Cardiac muscle cell (in vitro differentiated cells and primary cell): ENCODE measurements around the gene MBD4. TPM values are rescaled to one million over a fixed set of nuclear protein-coding genes. Genes with fewer than 3 reads are reported as not detected.

Experiments used
- DNase-seq, 2 donors: peaks; one replicate each; pipeline versions ENCODE4 v3.0.0 to v3.0.0-alpha.2; 2010 to 2017; ENCODE audit warnings: low read depth in 1 of 2, low spot score in 1 of 2
- H3K27ac ChIP-seq: fragments of 200-600 bp; sonication (generic); 2 replicates; pipeline ENCODE4 v1.5.1; 2016
- H3K27me3 ChIP-seq: fragments of 200-600 bp; sonication (generic); 2 replicates; pipeline ENCODE4 v1.6.0; 2016; ENCODE audit warnings: control low read depth
- H3K36me3 ChIP-seq: fragments of 200-600 bp; sonication (generic); 2 replicates; pipeline ENCODE4 v1.5.1; 2016; ENCODE audit warnings: control low read depth
- H3K4me1 ChIP-seq: fragments of 200-600 bp; sonication (generic); 2 replicates; pipeline ENCODE4 v1.8.1; 2017; ENCODE audit warnings: low read depth, mild to moderate bottlenecking, mixed run types
- H3K4me3 ChIP-seq: fragments of 200-600 bp; sonication (generic); 2 replicates; pipeline ENCODE4 v1.5.1; 2016; ENCODE audit warnings: mild to moderate bottlenecking
- H3K9me3 ChIP-seq: fragments of 200-600 bp; sonication (generic); 2 replicates; pipeline ENCODE4 v1.5.1; 2017; ENCODE audit warnings: low read depth, mild to moderate bottlenecking, control low read depth
- CTCF ChIP-seq: IDR thresholded peaks from 2 replicates; pipeline ENCODE4 v1.5.1; 2012; ENCODE audit warnings: low read depth, mild to moderate bottlenecking, low read length
- polyA plus RNA-seq: library from polyadenylated mRNA; unstranded; fragments of >200 nt; fragmentation: Nextera tagmentation; extraction: Ambion mirVana; gene quantifications from 2 replicates; pipeline ENCODE4 v1.2.1, GENCODE V29; 2016
- total RNA-seq: library from RNA; depleted of rRNA; stranded (reverse); fragments of >200 nt; gene quantifications from 2 replicates; pipeline ENCODE4 v1.2.3, GENCODE V29; 2016

MBD4 gene
- total and polyA plus RNA-seq, 2 experiments from 2014 or later = 30.0 to 39.8 TPM

GRCh38 chr3:129441782-129442181, 2.0 kb upstream of the MBD4 start:
- H3K4me1 ChIP-seq = peaks cover 27% of the 10 kb centered on the region
- DNase-seq = peak; percentile 14 to 87
- H3K27me3 ChIP-seq = no peaks in the 10 kb centered on the region
- peak overlapping the region; percentile 4 for H3K27ac ChIP-seq
- H3K9me3 ChIP-seq = no peaks in the 10 kb centered on the region
- TF ChIP-seq CTCF = peak; percentile 27
- H3K4me3 ChIP-seq = no peak overlapping the region
- peaks cover 10% of the 10 kb centered on the region for H3K36me3 ChIP-seq

GRCh38 chr3:129441215-129441614, 1.5 kb upstream of the MBD4 start:
- Histone ChIP-seq H3K27ac (peak overlapping the region; percentile 91), H3K4me1 (peaks cover 27% of the 10 kb centered on the region), H3K36me3 (peaks cover 13% of the 10 kb centered on the region), H3K9me3 (no peaks in the 10 kb centered on the region), H3K27me3 (no peaks in the 10 kb centered on the region), H3K4me3 (peak overlapping the region; percentile 72)
- no peak for TF ChIP-seq CTCF
- no peak for DNase-seq

GRCh38 chr3:129440618-129441190, 956 bp upstream of the MBD4 start:
- no peak for DNase-seq
- peak overlapping the region; percentile 72 for H3K4me3 ChIP-seq
- H3K9me3 ChIP-seq = no peaks in the 10 kb centered on the region
- H3K36me3 ChIP-seq = peaks cover 13% of the 10 kb centered on the region
- no peak for TF ChIP-seq CTCF
- H3K27me3 ChIP-seq = no peaks in the 10 kb centered on the region
- peak overlapping the region; percentile 91 for H3K27ac ChIP-seq
- peaks cover 27% of the 10 kb centered on the region for H3K4me1 ChIP-seq

GRCh38 chr3:129439226-129439816, 427 bp downstream of the MBD4 start:
- DNase-seq = no peak
- H3K36me3 ChIP-seq = peaks cover 13% of the 10 kb centered on the region
- peak overlapping the region; percentile 72 for H3K4me3 ChIP-seq
- H3K4me1 ChIP-seq = peaks cover 30% of the 10 kb centered on the region
- peak overlapping the region; percentile 16 for H3K27ac ChIP-seq
- no peaks in the 10 kb centered on the region for H3K27me3 ChIP-seq
- no peaks in the 10 kb centered on the region for H3K9me3 ChIP-seq
- no peak for TF ChIP-seq CTCF

GRCh38 chr3:129435367-129435766, 4.4 kb downstream of the MBD4 start:
- peaks cover 3% of the 10 kb centered on the region for H3K4me1 ChIP-seq
- no peaks in the 10 kb centered on the region for H3K9me3 ChIP-seq
- H3K36me3 ChIP-seq = peaks cover 42% of the 10 kb centered on the region
- no peak for TF ChIP-seq CTCF
- no peak overlapping the region for H3K27ac ChIP-seq
- no peak overlapping the region for H3K4me3 ChIP-seq
- H3K27me3 ChIP-seq = no peaks in the 10 kb centered on the region
- DNase-seq = no peak
